IMR-90 (cell line): ENCODE data around the gene KLHL30. TPM values are rescaled to one million over a fixed set of nuclear protein-coding genes. Genes with fewer than 3 reads are reported as not detected.

Experiments
- ATAC-seq: fragments of 200-7000 bp; cut with Tn5 transposase; 2 replicates; pipeline ENCODE4 v1.9.1; 2020; ENCODE audit warnings: low read depth, mild to moderate bottlenecking, moderate library complexity
- BruUV-seq: library from RNA; stranded (reverse); fragments of 400-500 nt; replicated peaks from 2 replicates; lab custom pipeline; 2021; lab: Mats Ljungman, UMichigan
- CTCF ChIA-PET: fragments of 300-600 bp; formaldehyde crosslinking; extraction: SDS; loops from one replicate; lab custom pipeline; 2021; ENCODE audit warnings: antibody characterized with exemption; lab: Yijun Ruan, JAX
- POLR2A ChIA-PET: fragments of 300-600 bp; sonication (Branson Sonifier 250); formaldehyde crosslinking; loops from one replicate; lab custom pipeline; 2022; ENCODE audit warnings: antibody characterized with exemption; ENCODE audit not compliant: unreplicated experiment; lab: Charles Lee
- DNase-seq: peaks from one replicate; pipeline ENCODE4 v3.0.0; 2013
- H2AFZ ChIP-seq: replicated peaks from 2 replicates; pipeline ENCODE3; 2013; ENCODE audit warnings: low read length, mild to moderate bottlenecking; ENCODE audit not compliant: poor library complexity
- H2AK5ac ChIP-seq: 2 replicates; pipeline ENCODE4 v1.6.1; 2013; ENCODE audit warnings: low read depth, low read length, inconsistent platforms
- H2AK9ac ChIP-seq: replicated peaks from 2 replicates; pipeline ENCODE3; 2013; ENCODE audit warnings: mild to moderate bottlenecking, low read depth, low read length, moderate library complexity; ENCODE audit not compliant: poor library complexity
- H2BK120ac ChIP-seq: 2 replicates; pipeline ENCODE4 v1.6.1; 2013; ENCODE audit warnings: low read depth, low read length, inconsistent platforms
- H2BK15ac ChIP-seq: 3 replicates; pipeline ENCODE4 v1.6.1; 2013; ENCODE audit warnings: low read depth, low read length, inconsistent platforms
- H2BK20ac ChIP-seq: 2 replicates; pipeline ENCODE4 v1.6.1; 2013; ENCODE audit warnings: low read depth, mild to moderate bottlenecking, inconsistent platforms, low read length, moderate library complexity
- H2BK5ac ChIP-seq: 2 replicates; pipeline ENCODE4 v1.6.1; 2013; ENCODE audit warnings: mild to moderate bottlenecking, low read depth, low read length, inconsistent platforms; ENCODE audit not compliant: poor library complexity, severe bottlenecking
- H3K14ac ChIP-seq: replicated peaks from 2 replicates; pipeline ENCODE4 v1.6.1; 2013; ENCODE audit warnings: low read depth, low read length, inconsistent platforms
- H3K18ac ChIP-seq: 2 replicates; pipeline ENCODE4 v1.6.1; 2013; ENCODE audit warnings: low read depth, low read length, control low read depth
- H3K23ac ChIP-seq: 2 replicates; pipeline ENCODE4 v1.6.1; 2013; ENCODE audit warnings: low read depth, low read length, inconsistent platforms
- H3K27ac ChIP-seq: 2 replicates; pipeline ENCODE4 v1.5.1; 2013; ENCODE audit warnings: mild to moderate bottlenecking, control low read depth, low read length; ENCODE audit not compliant: insufficient read depth
- H3K27me3 ChIP-seq: 2 replicates; pipeline ENCODE4 v1.6.1; 2013; ENCODE audit warnings: low read length; ENCODE audit not compliant: control insufficient read depth, insufficient read depth
- H3K36me3 ChIP-seq: 2 replicates; pipeline ENCODE4 v1.6.1; 2013; ENCODE audit warnings: low read length, mixed read lengths; ENCODE audit not compliant: control insufficient read depth, insufficient read depth
- H3K4ac ChIP-seq: 2 replicates; pipeline ENCODE4 v1.6.1; 2013; ENCODE audit warnings: low read depth, low read length, inconsistent platforms
- H3K4me1 ChIP-seq: 2 replicates; pipeline ENCODE4 v1.6.1; 2013; ENCODE audit warnings: low read length, mixed read lengths; ENCODE audit not compliant: control insufficient read depth, insufficient read depth
- H3K4me2 ChIP-seq: 2 replicates; pipeline ENCODE4 v1.6.1; 2013; ENCODE audit warnings: low read depth, mild to moderate bottlenecking, control low read depth, low read length, moderate library complexity
- H3K4me3 ChIP-seq: 2 replicates; pipeline ENCODE4 v1.5.1; 2013; ENCODE audit warnings: low read depth, mild to moderate bottlenecking, control low read depth, low read length, moderate library complexity; ENCODE audit not compliant: insufficient read depth
- H3K56ac ChIP-seq: 2 replicates; pipeline ENCODE4 v1.6.1; 2013; ENCODE audit warnings: low read length, inconsistent platforms; ENCODE audit not compliant: insufficient read depth; ENCODE audit errors: extremely low read depth
- H3K79me1 ChIP-seq, 2 experiments: 2 replicates each; pipeline ENCODE4 v1.6.1; 2013; ENCODE audit warnings: low read length in 2 of 2, inconsistent platforms in 1 of 2, low read depth in 1 of 2
- H3K9ac ChIP-seq: 2 replicates; pipeline ENCODE4 v1.6.1; 2013; ENCODE audit warnings: low read depth, low read length, control low read depth
- H3K9me1 ChIP-seq: 2 replicates; pipeline ENCODE4 v1.6.1; 2013; ENCODE audit warnings: low read length, inconsistent platforms; ENCODE audit not compliant: insufficient read depth
- H3K9me3 ChIP-seq: 2 replicates; pipeline ENCODE4 v1.6.1; 2013; ENCODE audit warnings: low read length; ENCODE audit not compliant: control insufficient read depth, insufficient read depth
- H4K20me1 ChIP-seq: 2 replicates; pipeline ENCODE4 v1.6.1; 2013; ENCODE audit warnings: low read length, inconsistent platforms; ENCODE audit not compliant: insufficient read depth
- H4K5ac ChIP-seq: 2 replicates; pipeline ENCODE4 v1.6.1; 2013; ENCODE audit warnings: mild to moderate bottlenecking, low read depth, low read length, control low read depth
- H4K8ac ChIP-seq, 2 experiments: 2 replicates each; pipeline ENCODE4 v1.6.1; 2013; ENCODE audit warnings: low read depth in 2 of 2, low read length in 2 of 2, control low read depth in 1 of 2, inconsistent platforms in 1 of 2
- H4K91ac ChIP-seq: 2 replicates; pipeline ENCODE4 v1.6.1; 2013; ENCODE audit warnings: low read depth, low read length, inconsistent platforms; ENCODE audit not compliant: insufficient read depth
- BHLHE40 ChIP-seq: fragments of 150-350 bp; IDR thresholded peaks from 2 replicates; pipeline ENCODE4 v1.6.1; 2016; ENCODE audit warnings: mild to moderate bottlenecking, low read depth, low read length
- CHD1 ChIP-seq: IDR thresholded peaks from 2 replicates; pipeline ENCODE4 v1.6.1; 2012; ENCODE audit warnings: low read depth, low read length, improper control_type of control experiment
- CTCF ChIP-seq: conservative IDR thresholded peaks from 2 replicates; pipeline ENCODE4 v1.5.1; 2012; ENCODE audit warnings: mild to moderate bottlenecking, low read depth, low read length, improper control_type of control experiment
- FOS ChIP-seq: fragments of 150-350 bp; IDR thresholded peaks from 2 replicates; pipeline ENCODE4 v1.6.1; 2016; ENCODE audit warnings: low read depth, low read length
- MAFK ChIP-seq: IDR thresholded peaks from 2 replicates; pipeline ENCODE4 v1.6.1; 2012; ENCODE audit warnings: low read depth, low read length, improper control_type of control experiment
- RAD21 ChIP-seq: IDR thresholded peaks from 2 replicates; pipeline ENCODE4 v1.6.1; 2012; ENCODE audit warnings: low read length, improper control_type of control experiment
- RCOR1 ChIP-seq: IDR thresholded peaks from 2 replicates; pipeline ENCODE4 v1.6.1; 2012; ENCODE audit warnings: mild to moderate bottlenecking, low read length, improper control_type of control experiment; ENCODE audit not compliant: insufficient replicate concordance
- RFX5 ChIP-seq: IDR thresholded peaks from 2 replicates; pipeline ENCODE4 v1.8.0; 2012; ENCODE audit warnings: low read depth, mild to moderate bottlenecking, low read length, moderate library complexity
- SMC3 ChIP-seq: fragments of 150-350 bp; IDR thresholded peaks from 2 replicates; pipeline ENCODE4 v1.6.1; 2016; ENCODE audit warnings: low read depth, mild to moderate bottlenecking, antibody characterized with exemption, low read length, moderate library complexity
- WGBS, 2 experiments: methylation state at CpG; one replicate each; pipeline versions ENCODE4 v1.1.5 to v1.1.7; 2013; ENCODE audit warnings: missing lambda C conversion rate in 2 of 2; ENCODE audit not compliant: insufficient read length in 1 of 2; ENCODE audit errors: extremely low coverage in 2 of 2; 5-methylcytosine and 5-hydroxymethylcytosine counted together
- dilution Hi-C: fragments of 300-500 bp; cut with HindIII; formaldehyde crosslinking; loops from one replicate; pipeline ENCODE4 v1.14.3; 2018; ENCODE audit warnings: low sequenced_read_pairs; ENCODE audit not compliant: unreplicated experiment
- in situ Hi-C: fragments of 300-500 bp; cut with MboI; formaldehyde crosslinking; loops from 3 replicates; pipeline ENCODE4 v1.14.3; 2019; ENCODE audit warnings: low sequenced_read_pairs, inconsistent platforms, mixed read lengths
- intact Hi-C: fragments of 100-400 bp; cut with micrococcal nuclease; formaldehyde crosslinking; loops from 2 replicates; pipeline ENCODE4 v1.10.0; 2022
- polyA plus RNA-seq, 3 experiments: library from polyadenylated mRNA; depleted of rRNA; stranded (reverse); fragments of >200 nt; gene quantifications; 2 replicates each; pipeline ENCODE4 v1.2.3, GENCODE V29; 2012; ENCODE audit warnings: low replicate concordance in 1 of 3
- total RNA-seq: library from RNA; depleted of rRNA; stranded (reverse); fragments of >200 nt; gene quantifications from 2 replicates; pipeline ENCODE4 v1.2.3, GENCODE V29; 2012
- TF ChIP-seq, protein P1 (sequence below): fragments of 150-350 bp; IDR thresholded peaks from 2 replicates; pipeline ENCODE4 v1.6.1; 2016; ENCODE audit warnings: low read depth, mild to moderate bottlenecking, low read length, moderate library complexity, borderline replicate concordance

KLHL30 gene
- total and polyA plus RNA-seq, 2 of the 4 experiments (the other 2 are of a cell fraction) = under 0.01 to 0.03 TPM

DNA sequence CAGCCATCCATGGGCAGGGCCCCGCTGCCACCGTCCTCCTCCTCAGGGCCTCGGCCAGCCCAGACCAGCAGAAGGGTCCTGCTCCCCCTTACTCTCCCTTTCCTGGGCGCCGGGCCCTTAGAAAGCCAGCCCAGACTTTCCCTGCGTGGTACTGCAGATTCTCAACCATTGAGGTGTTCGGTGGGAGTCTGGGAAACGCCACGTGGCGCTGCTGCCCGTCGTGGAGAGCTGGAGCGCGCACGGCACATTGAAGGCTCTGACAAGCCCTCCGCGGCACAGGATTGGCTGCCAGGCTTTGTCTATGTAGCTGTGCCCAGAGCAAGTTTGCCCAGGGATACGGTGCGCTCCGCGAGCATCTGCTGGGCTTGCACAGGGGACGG lies 10.4 kb upstream of the KLHL30 start:
- DNase-seq (no peak), ATAC-seq (no peak)
- H3K18ac ChIP-seq = no peak overlapping the region
- H3K9me3 ChIP-seq = no peaks in the 10 kb centered on the region
- no peak overlapping the region for H3K9ac ChIP-seq
- H3K36me3 ChIP-seq = no peaks in the 10 kb centered on the region
- no peaks in the 10 kb centered on the region for H3K79me1 ChIP-seq
- H4K91ac ChIP-seq = no peak overlapping the region
- H3K23ac ChIP-seq = no peak overlapping the region
- no peak overlapping the region for H2AK5ac ChIP-seq
- H3K4ac ChIP-seq = peak overlapping the region; percentile 43; the same call in 1 of the 2 replicates
- H2BK15ac ChIP-seq = no peak overlapping the region
- H3K9me1 ChIP-seq = peaks cover 5% of the 10 kb centered on the region; the same call in 1 of the 2 replicates
- ChIA-PET POLR2A (no interaction called here), CTCF (no interaction called here)
- H4K5ac ChIP-seq = no peak overlapping the region
- WGBS, 2 experiments = 93% methylated on average over 16 of the region's 22 CpGs; no CpG with 5 or more reads in 1 of the 2 experiments
- peak overlapping the region; percentile 41; the same call in 1 of the 2 replicates for H3K4me2 ChIP-seq
- H2BK120ac ChIP-seq = no peak overlapping the region
- H4K20me1 ChIP-seq = no peaks in the 10 kb centered on the region
- no peak overlapping the region for H2BK5ac ChIP-seq
- H2AK9ac ChIP-seq = peak overlapping the region; percentile 60
- no peak overlapping the region for H3K4me3 ChIP-seq
- TF ChIP-seq CHD1 (no peak), SMC3 (no peak), RAD21 (no peak), FOS (no peak), RCOR1 (no peak), CTCF (no peak), MAFK (no peak), RFX5 (no peak), BHLHE40 (no peak)
- TF ChIP-seq, protein P1, sequence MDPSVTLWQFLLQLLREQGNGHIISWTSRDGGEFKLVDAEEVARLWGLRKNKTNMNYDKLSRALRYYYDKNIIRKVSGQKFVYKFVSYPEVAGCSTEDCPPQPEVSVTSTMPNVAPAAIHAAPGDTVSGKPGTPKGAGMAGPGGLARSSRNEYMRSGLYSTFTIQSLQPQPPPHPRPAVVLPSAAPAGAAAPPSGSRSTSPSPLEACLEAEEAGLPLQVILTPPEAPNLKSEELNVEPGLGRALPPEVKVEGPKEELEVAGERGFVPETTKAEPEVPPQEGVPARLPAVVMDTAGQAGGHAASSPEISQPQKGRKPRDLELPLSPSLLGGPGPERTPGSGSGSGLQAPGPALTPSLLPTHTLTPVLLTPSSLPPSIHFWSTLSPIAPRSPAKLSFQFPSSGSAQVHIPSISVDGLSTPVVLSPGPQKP = no peak
- H2AFZ ChIP-seq = no peak overlapping the region
- H3K56ac ChIP-seq = no peak overlapping the region
- in situ Hi-C loops = no loop called here
- H2BK20ac ChIP-seq = no peak overlapping the region
- dilution Hi-C loops = no loop called here
- intact Hi-C loops = no loop called here
- H4K8ac ChIP-seq = peak overlapping the region; percentile 89 to 94; a peak in 2 of 4 replicates
- BruUV-seq = no TSS peak
- H3K27me3 ChIP-seq = peaks cover 1% of the 10 kb centered on the region; the same call in 1 of the 2 replicates
- H3K4me1 ChIP-seq = peaks cover 6% of the 10 kb centered on the region
- no peak overlapping the region for H3K14ac ChIP-seq
- no peak overlapping the region for H3K27ac ChIP-seq
